Right lobe of liver (tissue), 4 donors: ENCODE data around the gene MTREX.

Experiments
- CTCF ChIP-seq, 4 donors: fragments of 200-600 bp in 3 of 4; fragments of 450-650 bp in 1 of 4; IDR thresholded peaks; one replicate each; pipeline versions ENCODE4 v1.5.1 to v1.8.0; 2016 to 2022; ENCODE audit warnings: antibody characterized with exemption in 4 of 4, mild to moderate bottlenecking in 2 of 4
- POLR2A ChIP-seq: fragments of 450-650 bp; IDR thresholded peaks from one replicate; pipeline ENCODE4 v1.6.1; 2017; ENCODE audit warnings: antibody characterized with exemption, mild to moderate bottlenecking
- donor health status: DM: no; HTN: no; CAD: no.
- donor health status: DM: no; HTN: no; CAD: no.
- donor health status: DM: no; HTN: yes; CAD: no.

GRCh38 chr5:55356896-55357295 is 49.1 kb downstream of the MTREX start:
- TF ChIP-seq POLR2A, result no peak
- no peak for TF ChIP-seq CTCF (IDR thresholded peaks at IDR 0.05)
